Amniotic epithelial cell (primary cell): Measurements from ENCODE around the gene VAV2.

Experiments used
- DNase-seq: peaks from one replicate; pipeline ENCODE4 v3.0.0-alpha.2; 2010; ENCODE audit warnings: low read depth

VAV2 gene

GRCh38 chr9:133780962-133781827 is 210.9 kb downstream of the VAV2 start:
- DNase-seq, result no peak

GRCh38 chr9:133780404-133780945 is 211.6 kb downstream of the VAV2 start:
- DNase-seq, result no peak

DNA sequence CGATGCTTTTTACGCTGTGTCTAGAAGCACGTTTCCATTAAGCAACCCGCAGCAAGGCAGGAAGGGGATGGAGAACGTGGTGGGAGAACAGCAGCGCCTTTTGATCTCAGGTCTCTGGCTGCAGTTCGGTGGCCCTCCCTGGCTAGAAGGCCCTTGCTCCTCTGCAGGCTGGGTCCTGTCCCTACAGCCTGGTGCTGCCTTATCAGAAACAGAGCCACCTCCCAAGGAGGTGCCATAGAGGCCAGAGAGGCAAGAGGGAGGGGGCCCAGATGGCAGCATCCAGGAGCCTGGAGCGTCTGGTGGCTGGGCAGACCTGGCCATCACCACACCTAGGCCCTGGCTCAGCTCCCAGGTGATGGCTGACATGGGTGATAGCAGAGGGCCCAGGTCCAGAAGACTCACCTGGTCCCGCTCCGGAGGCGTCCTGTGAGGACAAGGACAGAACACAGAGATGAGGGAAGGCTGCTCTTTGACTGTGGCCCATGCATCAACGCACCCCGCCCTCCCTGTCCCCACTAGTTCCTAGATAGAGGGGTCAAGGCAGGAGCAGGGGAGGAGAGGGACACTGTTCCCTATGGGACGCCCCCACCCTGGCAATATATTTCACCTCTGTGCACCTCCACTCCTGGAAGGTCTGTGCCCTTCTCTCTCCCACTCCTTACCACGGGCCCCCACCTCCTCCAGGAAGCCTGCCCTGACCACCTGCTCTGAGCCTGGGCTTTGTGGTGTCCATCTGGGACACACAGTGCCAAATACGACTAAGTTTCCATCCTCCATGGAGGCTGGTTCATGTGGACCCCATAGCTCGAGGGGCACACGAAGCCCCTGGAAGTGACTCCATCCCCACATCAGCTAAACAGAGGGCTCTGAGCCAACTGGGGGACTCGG is 212.4 kb downstream of the VAV2 start:
- DNase-seq, result no peak

DNA sequence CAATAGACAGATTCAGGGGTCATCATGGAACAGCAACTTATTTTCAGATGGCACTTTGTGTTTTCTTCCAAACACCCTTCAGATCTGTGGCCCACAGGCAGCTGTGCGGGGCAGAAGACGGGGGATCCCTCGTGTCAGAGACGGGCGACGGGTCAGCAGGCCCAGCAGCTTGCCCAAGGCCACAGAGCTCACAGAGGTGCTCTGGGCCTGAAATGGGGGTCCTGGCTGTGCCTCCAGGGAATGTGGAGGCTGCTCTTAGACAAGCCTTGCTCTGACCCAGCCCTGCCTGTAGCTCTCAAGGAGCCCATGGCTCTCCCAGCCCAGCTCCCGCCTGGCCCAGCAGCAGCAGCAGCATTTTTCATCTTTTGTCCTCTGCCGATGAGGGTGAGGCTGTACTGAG is 213.0 kb downstream of the VAV2 start:
- no peak for DNase-seq

DNA sequence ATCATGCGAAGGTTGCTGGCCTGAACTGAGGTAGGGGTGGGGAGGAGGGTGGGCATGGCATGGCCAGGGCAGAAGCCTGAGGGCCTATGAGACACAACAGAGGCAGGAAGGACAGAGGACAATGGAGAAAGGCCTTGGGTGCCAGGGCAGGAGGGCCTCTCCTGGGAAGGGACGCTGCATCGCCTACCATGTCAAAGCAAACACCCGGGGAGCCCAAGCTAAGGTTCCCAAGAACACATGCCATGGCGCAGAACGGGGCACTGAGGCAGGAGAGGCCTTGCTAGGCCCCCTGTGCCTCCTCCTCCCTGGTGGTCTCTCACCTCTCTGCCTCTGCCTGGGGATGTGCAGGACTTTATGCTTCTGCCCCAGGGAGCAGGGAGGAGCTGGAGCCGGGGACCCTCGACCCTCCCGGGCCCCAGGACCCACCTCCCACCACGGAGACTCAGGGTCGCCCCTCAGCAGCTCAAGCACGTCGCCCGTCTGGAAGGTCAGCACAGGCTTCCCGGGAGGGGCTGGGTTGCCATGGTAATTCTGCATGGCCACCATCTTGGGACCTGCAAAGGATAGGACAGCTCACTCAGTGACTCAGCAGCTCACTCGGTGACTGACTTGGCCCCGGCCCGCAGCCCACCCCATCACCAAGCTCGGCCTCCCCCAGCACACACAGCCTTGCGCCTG is 213.6 kb downstream of the VAV2 start:
- no peak for DNase-seq

DNA sequence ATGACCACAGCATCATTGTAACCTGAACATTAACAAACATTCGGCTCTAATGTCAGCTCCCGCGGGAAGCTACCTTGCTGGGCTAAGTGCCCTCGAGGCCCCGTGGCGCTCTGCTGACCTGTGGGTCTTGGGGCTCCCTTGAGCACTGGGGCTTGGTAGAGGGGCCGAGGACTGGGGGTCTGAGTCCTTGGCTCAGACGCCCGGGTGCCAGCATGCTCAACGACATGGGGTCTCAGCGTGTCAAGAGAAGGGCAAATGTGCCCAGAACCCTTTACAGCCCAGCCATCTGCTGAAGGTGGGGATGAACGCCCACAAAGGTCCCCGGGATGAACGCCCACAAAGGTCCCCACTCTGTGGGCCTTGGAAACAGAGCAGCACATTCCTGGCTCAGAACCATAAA is 214.3 kb downstream of the VAV2 start:
- no peak for DNase-seq

DNA sequence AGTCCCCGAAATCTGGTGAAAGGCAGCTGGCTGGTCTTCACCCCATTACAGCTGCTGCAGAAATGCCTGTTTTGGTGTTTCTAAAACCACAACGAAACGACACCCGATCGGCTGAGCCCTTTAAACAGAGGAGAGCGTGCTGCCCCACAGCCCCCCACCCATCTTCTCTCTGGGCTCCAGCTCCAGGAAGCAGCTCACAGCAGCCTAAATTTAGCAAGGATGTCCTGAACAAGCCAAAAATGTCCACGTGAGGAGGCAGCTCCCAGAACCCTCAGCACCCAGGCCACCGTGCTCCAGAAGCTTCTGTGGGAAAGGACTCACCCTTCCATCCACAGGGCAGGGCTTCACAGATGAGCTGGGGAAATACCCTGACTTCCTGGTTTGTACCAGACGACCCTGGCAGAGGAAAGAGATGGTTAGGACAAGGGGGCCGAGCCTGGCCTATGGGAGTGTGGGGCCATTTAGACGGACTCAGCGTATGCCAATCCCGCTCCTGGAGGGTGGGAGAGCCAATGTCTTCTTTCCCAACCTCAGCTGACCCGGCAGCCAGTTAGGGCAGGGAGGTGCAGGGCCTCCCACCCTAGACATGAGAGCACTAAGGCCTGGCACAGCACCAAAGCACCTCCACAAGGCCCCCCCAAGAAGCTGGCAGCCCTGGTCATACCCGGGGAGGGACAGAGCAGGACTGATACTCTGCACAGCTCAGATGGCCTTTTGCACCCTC is 214.9 kb downstream of the VAV2 start:
- no peak for DNase-seq

DNA sequence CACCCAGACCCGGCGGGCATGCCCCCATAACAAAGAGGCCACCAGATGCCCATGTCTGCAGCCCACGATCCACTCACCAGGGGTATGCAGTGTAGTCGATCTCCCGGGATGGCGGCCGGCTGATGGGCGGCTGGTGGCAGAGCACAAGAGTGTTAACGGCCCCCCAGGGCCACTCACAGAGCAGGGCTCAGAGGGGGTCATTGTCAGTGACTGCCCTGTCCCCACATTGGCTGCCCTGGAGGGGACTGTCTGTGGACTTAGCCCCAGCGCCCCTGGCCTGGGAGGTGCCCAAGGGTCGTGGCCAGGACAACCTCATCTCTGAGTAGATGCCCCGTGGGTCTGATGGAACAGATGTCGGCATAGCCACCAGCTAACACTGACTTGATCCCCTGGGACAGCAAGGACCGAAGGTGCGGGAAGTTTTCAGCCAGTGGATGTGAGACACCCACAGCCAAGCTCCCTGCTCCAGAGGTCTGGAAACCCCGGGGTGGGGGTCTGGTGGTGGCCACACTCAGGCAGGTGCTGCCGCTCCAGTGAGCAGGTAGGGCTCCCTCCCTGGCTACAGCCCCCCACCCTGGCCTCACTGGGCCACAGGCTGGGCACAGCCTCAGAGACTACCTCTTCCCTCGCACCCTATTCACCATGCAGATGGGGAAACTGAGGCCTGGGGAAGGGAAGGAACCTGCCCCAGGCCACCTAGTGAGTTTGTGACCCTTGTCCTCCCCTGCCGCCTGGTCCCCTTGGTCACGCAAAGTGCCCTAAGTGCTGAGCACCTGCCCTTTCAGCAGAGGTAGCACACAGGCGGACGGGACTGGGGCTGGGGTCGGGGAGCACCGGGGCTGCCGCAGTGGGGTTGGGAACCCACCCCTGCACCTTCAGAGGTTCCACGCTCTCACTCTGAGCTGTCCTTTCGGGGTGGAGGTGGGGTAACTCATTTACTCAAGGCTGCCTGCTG is 215.9 kb downstream of the VAV2 start:
- DNase-seq, result no peak

DNA sequence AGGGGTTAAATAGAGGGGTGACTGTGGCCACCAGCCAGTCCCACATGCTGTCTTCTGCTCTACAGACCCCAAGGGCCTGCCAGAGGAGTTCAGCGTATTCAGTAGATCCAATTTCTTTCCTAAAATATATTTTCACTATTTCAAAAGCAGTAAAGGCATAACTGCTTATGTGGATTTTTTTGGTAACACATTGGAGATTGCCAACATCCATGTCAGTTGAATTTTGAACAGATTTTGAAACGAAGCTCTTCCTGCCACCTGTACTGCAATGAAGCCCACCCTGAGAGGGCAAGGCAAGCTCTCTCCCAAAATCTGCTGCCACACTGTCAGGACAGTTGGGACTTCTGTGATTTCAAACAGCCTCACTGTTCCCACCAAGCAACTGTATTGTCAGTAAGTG is 216.8 kb downstream of the VAV2 start:
- DNase-seq, result no peak

DNA sequence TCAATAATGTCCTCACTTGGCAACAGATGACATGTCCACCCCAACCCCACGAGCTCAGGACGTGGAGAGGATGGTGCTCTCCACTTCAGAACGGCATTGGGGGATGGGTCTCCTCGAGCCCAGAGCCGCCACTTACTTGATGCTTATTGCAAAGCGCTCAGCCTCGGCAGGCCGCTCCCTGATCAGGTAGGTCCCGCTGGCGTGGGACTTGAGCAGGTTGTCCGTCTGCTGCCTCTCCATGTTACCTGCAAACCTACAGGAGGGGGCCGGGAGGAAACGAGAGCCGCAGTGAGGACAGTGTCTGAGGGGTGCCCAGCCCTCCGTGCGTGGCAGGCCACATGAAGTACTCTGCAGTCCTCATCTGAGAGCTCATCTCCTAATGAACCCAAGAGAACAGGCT is 217.3 kb downstream of the VAV2 start:
- no peak for DNase-seq

- peak; percentile 63 for DNase-seq
Measured at GRCh38 chr9:133773889-133774655, 218.1 kb downstream of the VAV2 start.

GRCh38 chr9:133772581-133772980 is 219.5 kb downstream of the VAV2 start:
- no peak for DNase-seq

GRCh38 chr9:133771486-133772482 is 220.3 kb downstream of the VAV2 start:
- DNase-seq, result no peak

DNA sequence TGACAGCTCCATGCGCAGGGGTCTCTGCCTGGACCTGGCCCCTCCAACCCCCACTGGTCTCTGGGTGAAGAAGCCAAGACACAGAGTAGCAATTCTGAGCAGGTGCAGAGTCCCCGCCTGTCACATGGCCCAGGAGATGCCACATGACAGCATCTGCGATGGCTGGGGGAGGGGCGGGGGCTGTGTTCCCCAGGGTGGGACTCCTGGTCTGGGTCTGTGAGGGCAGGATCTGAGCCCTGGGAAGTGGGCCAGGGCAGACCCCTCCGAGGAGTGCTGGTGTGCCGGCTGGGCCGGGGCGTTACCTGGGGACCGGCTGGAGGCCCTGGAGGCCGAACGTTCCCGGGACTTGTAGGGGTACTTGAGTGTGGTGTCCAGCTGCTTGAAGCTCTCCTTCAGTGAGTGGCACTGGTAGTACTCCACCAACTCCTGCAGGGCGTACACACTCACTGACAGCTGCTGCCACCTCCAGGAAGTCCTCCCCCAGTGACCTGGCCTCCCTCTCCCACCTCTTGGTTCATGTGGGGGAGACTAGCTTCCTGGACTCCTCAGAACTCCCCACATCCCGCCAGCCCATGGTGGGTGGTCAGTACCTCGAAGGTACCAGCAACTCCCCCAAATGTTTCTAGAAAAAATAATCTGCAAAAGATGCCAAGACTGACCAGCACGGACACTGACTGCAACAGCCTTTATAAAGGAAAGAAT is 221.9 kb downstream of the VAV2 start:
- DNase-seq, result no peak

DNA sequence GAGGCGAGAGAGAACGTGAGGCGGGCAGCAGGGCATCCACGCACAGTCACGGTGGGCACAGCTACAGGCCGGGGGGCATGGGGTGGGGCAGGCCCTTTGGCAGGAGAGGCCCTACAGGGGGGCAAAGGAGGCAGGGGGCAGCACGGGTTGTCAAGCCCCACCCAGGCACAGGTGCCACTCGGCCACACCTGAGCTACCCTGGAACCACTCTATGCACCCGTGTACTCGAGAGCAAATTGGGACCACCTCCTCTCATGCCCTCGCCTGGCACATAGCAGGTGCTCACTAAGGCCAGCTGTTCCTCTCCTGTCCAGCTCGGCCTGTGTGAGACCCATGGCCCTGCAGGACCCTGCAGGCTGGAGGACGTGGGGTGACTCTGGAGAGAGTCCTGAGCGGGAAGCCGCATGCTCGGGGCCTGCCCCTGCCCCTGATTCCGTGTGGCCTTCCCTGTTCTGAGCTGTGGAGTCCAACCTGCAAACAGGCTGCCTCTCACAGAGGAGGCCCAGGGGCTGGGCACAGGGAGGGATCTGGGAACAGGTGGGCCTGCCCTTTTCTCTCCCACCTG is 222.5 kb downstream of the VAV2 start:
- no peak for DNase-seq

GRCh38 chr9:133768859-133769510 is 223.1 kb downstream of the VAV2 start:
- no peak for DNase-seq

DNA sequence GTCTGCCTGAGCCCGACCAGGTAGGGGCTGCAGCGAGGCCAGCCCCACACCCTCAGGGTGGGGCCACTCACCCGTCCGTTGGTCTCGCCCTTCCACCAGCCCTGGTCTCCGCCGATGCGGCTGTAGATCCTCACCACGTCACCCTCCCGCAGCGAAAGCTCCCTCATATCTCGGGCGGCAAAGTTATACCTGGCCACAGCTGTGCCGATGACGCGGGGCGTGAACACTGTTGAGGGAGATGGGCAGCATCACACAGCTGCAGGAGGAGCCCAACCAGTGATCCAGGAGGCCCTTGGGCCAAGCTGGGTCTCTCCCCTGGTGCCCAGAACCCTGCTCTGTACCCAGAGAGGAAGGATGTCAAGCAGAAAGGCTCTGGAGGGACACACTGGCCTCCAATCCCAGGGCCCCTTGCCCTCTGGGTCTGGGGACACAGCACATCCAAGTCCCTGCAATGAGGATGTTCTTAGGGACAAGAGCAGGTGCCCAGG is 223.7 kb downstream of the VAV2 start:
- no peak for DNase-seq
